Fibroblast of lung (primary cell): Measurements from ENCODE around the gene MAL.

ENCODE experiments used
- CTCF ChIP-seq, 2 donors: IDR thresholded peaks in 1 of 2; conservative IDR thresholded peaks in 1 of 2; 1 replicate in 1 of 2; 2 replicates in 1 of 2; pipeline ENCODE4 v1.5.1; 2011 to 2012; ENCODE audit warnings: low read length in 2 of 2, control low read depth in 1 of 2, inconsistent platforms in 1 of 2, low read depth in 1 of 2, mild to moderate bottlenecking in 1 of 2
- EZH2 ChIP-seq: IDR thresholded peaks from 2 replicates; pipeline ENCODE4 v1.5.1; 2012; ENCODE audit warnings: low read length, control low read depth, mild to moderate bottlenecking; ENCODE audit errors: missing control alignments

GRCh38 chr2:95069465-95069864 is 44.0 kb downstream of the MAL start:
- TF ChIP-seq CTCF (conservative IDR thresholded peaks at IDR 0.05 in 1 of 2, IDR thresholded peaks at IDR 0.05 in 1 of 2; ENCODE audit: low read depth in 1 of 2, low read length in 2 of 2): no peak
- no peak for TF ChIP-seq EZH2
